ENCODE data around the gene ATP8A2. TPM values are rescaled to one million over a fixed set of nuclear protein-coding genes. Genes with fewer than 3 reads are reported as not detected.

ATP8A2 gene
- total RNA-seq, 4 donors from 2014 or later: 0.13 to 0.29 (median 0.24) TPM

DNA sequence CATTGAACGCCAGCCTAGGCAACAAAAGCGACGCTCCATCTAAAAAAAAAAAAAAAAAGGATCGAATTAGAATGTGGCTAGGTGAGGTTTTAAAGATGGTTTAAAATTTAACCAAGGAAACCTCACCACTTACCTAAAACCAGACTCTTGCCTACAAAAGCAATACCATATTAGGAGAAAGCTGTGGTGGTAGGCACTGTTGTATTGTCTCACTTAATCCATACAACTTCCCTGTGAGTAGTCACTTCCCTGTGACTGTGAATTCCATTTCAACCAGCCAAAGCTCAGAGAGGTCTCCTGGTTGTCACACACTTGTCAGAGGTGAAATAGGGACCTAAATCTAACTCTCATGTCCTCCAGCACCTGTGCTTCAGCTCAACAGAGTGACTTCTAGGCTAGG is 664.6 kb downstream of the ATP8A2 start:
- Histone ChIP-seq H3K27ac (no peak overlapping the region), H3K36me3 (no peaks in the 10 kb centered on the region), H3K4me1 (peaks cover 13 to 18% of the 10 kb centered on the region in 2 donors), H3K27me3 (no peaks in the 10 kb centered on the region), H3K9me3 (no peaks in the 10 kb centered on the region), H3K4me3 (replicated peaks in 1 of 3) (no peak overlapping the region)
- no peak for DNase-seq
- no peak for TF ChIP-seq POLR2A (IDR thresholded peaks at IDR 0.05)
- TF ChIP-seq, protein P1, sequence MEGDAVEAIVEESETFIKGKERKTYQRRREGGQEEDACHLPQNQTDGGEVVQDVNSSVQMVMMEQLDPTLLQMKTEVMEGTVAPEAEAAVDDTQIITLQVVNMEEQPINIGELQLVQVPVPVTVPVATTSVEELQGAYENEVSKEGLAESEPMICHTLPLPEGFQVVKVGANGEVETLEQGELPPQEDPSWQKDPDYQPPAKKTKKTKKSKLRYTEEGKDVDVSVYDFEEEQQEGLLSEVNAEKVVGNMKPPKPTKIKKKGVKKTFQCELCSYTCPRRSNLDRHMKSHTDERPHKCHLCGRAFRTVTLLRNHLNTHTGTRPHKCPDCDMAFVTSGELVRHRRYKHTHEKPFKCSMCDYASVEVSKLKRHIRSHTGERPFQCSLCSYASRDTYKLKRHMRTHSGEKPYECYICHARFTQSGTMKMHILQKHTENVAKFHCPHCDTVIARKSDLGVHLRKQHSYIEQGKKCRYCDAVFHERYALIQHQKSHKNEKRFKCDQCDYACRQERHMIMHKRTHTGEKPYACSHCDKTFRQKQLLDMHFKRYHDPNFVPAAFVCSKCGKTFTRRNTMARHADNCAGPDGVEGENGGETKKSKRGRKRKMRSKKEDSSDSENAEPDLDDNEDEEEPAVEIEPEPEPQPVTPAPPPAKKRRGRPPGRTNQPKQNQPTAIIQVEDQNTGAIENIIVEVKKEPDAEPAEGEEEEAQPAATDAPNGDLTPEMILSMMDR (IDR thresholded peaks at IDR 0.05): no peak
- intact Hi-C loops (cut with DNase I): no loop called here
- WGBS, 2 donors: 84 to 100% methylated on average over 4 of the region's 4 CpGs

DNA sequence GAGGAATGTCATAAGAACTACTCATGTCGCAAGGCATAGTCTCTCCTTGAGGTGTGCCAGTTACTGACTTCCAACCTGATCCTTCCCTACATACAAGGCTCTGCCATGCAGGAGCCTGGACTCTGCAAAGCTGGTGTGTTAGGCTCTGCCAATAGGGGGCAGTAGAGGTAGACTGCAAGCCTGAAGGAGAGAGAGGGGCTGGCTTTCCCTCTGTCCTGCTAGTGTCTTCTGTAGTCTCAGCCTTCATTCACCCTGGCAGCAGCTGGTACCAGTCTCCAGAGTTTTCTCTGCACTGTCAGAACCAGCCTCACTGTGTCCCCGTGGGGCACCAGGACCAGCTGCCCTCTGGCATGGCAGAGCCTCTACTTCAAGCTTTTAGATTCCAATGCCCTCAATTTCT is 665.5 kb downstream of the ATP8A2 start:
- 65 to 66% methylated on average over 2 of the region's 2 CpGs for WGBS, 2 donors
- Histone ChIP-seq H3K9me3 (no peaks in the 10 kb centered on the region), H3K36me3 (no peaks in the 10 kb centered on the region), H3K27ac (no peak overlapping the region), H3K27me3 (no peaks in the 10 kb centered on the region), H3K4me3 (replicated peaks in 1 of 3) (no peak overlapping the region), H3K4me1 (peaks cover 20 to 27% of the 10 kb centered on the region in 2 donors)
- TF ChIP-seq, protein P1 (IDR thresholded peaks at IDR 0.05): peak in 3 of 6 experiments; percentile 39 to 55 (median 45)
- no peak for TF ChIP-seq POLR2A (IDR thresholded peaks at IDR 0.05)
- peak in 1 of 2 donors; percentile 48 for DNase-seq
- intact Hi-C loops (cut with DNase I): no loop called here

DNA sequence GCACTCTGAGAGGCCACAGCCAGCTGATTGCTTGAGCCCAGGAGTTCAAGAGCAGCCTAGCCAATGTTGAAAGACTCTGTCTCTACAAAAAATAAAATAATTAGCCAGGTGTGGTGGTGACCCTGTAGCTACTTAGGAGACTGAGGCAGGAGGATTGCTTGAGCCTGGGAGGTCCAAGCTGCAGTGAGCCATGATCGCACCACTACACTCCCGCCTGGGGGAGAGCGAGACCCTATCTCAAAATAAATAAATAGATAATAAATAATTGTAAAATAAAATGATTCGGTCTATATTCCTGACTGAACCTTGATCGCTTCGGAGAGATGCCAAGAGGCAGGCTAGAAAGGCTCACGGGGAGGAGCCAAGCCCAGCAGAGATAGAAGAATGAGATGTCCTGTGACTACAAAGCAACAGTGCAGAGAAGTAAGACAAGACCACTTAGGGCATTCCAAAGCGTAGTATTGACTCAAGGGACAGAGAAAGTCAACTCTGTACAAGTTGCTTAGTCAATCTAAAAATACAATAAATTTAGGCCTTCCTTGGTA is 667.2 kb downstream of the ATP8A2 start:
- intact Hi-C loops (cut with DNase I): no loop called here
- peak; percentile 63 for DNase-seq
- Histone ChIP-seq H3K27me3 (no peaks in the 10 kb centered on the region), H3K9me3 (no peaks in the 10 kb centered on the region), H3K36me3 (no peaks in the 10 kb centered on the region), H3K27ac (peak overlapping the region; percentile 17 to 62 (median 44)), H3K4me1 (peaks cover 26 to 31% of the 10 kb centered on the region in 2 donors), H3K4me3 (replicated peaks in 1 of 3) (no peak overlapping the region)
- TF ChIP-seq POLR2A (IDR thresholded peaks at IDR 0.05): no peak
- TF ChIP-seq, protein P1 (IDR thresholded peaks at IDR 0.05): no peak
- 75 to 80% methylated on average over 8 of the region's 8 CpGs for WGBS, 2 donors

DNA sequence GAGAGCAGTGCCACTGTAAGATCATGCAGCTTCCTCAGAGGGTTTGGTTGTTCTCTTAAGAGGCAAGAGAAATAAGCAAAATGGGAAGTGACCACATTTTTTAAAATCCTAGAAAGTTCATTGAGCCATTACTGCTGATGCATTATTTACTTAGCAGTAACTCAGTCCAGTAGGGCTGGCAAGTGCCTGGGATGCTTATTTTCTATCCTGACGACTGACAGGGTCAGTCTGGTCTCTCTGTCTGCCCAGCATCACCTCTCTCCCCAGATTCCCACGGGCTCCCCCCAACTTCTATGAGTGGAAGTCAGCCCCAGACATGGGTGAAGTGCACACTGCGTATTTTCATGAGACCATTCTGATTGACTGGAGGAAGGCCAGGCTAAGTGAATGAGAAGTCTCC is 669.7 kb downstream of the ATP8A2 start:
- DNase-seq: peak; percentile 73
- WGBS, 2 donors: 19 to 37% methylated on average over 3 of the region's 3 CpGs
- H3K27ac ChIP-seq: peak overlapping the region; percentile 62 to 83 (median 79)
- H3K4me1 ChIP-seq: peaks cover 26 to 31% of the 10 kb centered on the region in 2 donors
- intact Hi-C loops (cut with DNase I): no loop called here
- peaks cover 0 to 6% of the 10 kb centered on the region in 2 donors for H3K36me3 ChIP-seq
- H3K9me3 ChIP-seq: no peaks in the 10 kb centered on the region
- peak in 1 of 2 donors; percentile 56 for TF ChIP-seq POLR2A (IDR thresholded peaks at IDR 0.05)
- TF ChIP-seq, protein P1 (IDR thresholded peaks at IDR 0.05): no peak
- H3K4me3 ChIP-seq (replicated peaks in 1 of 3): no peak overlapping the region
- no peaks in the 10 kb centered on the region for H3K27me3 ChIP-seq

DNA sequence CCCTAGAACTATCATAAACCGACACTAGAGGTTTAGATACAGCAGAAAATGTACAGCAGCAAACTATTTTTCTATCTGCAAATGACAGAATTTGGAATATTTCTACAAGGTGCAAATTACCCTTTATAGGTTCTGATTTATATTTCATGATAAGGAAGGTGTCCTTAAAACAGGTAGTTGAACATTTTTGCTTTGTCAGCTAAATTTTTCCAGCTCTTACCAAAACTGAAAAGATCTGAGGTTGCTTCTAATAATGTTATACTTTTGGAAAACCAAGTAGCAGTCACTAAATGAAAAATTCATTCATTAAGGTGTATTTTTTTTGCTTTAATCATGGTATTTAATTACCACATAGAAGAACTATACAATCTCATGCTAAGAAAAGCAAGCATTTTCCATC is 671.0 kb downstream of the ATP8A2 start:
- Histone ChIP-seq H3K4me1 (peaks cover 29 to 33% of the 10 kb centered on the region in 2 donors), H3K27me3 (no peaks in the 10 kb centered on the region), H3K27ac (peak overlapping the region in 2 of 3 donors; percentile 79 to 83), H3K36me3 (peaks cover 0 to 9% of the 10 kb centered on the region in 2 donors), H3K4me3 (replicated peaks in 1 of 3) (no peak overlapping the region), H3K9me3 (no peaks in the 10 kb centered on the region)
- DNase-seq: no peak
- intact Hi-C loops (cut with DNase I): no loop called here
- TF ChIP-seq, protein P1 (IDR thresholded peaks at IDR 0.05): no peak
- no peak for TF ChIP-seq POLR2A (IDR thresholded peaks at IDR 0.05)
- whole genome bisulfite sequencing, 2 donors: 95 to 97% methylated on average over 1 of the region's 1 CpG
